ENCODE measurements around the gene TMEM170A.

- TF ChIP-seq POLR2A (IDR thresholded peaks at IDR 0.05) (peak; percentile 80), POLR2AphosphoS5 (IDR thresholded peaks at IDR 0.05) (peak; percentile 80), CTCF (IDR thresholded peaks at IDR 0.05) (peak in 2 of 4 experiments; percentile 26 to 36)
These were observed 31.4 kb downstream of the TMEM170A start, which contains the start of gene CFDP1 for GRCh38 chr16:75432828-75433731.

Measured in prostate gland (tissue), 2 donors.